Measurements from ENCODE around the gene U2AF1L4.
A peak's percentile ranks its signal among the peaks of the same experiment; 100 is the strongest.
"Not testable (repeated sequence)": the region's sequence is repeated elsewhere in the genome, so short reads cannot be mapped to it uniquely, and the experiment has no call there.

The U2AF1L4 gene

DNA sequence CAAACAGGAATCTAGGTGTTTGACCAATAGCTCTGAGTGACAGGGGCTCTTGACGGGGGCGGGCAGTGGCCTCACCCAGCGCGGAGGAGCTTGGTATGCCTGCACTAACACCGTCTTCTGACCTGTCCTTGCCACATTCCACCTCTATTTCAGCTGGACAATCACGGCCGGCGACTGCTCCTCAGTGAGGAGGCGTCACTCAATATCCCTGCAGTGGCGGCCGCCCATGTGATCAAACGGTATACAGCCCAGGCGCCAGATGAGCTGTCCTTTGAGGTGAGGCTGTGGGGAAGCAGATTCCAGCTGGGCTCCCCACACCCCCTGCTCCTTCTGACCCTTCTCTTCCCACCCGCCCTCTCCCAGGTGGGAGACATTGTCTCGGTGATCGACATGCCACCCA, 34.8 kb upstream of the U2AF1L4 start:
- no peak for DNase-seq

DNA sequence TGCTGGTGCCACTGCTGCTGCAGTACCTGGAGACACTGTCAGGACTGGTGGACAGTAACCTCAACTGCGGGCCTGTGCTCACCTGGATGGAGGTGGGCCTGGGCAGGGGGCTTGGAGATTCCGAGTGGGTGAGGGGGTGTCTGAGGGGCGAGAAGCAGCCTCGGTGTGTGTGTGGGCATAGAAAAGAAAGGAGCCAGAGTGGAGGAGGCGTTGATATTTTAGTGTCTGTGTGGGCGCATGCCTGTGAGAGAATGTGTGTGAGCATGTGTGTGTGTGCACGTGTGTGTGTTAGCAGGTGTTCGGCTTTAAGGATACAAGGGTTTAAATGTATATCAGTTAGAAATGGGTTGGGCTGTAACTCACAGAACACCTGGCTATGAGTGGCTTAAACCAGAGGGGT, 33.8 kb upstream of the U2AF1L4 start:
- no peak for DNase-seq

DNA sequence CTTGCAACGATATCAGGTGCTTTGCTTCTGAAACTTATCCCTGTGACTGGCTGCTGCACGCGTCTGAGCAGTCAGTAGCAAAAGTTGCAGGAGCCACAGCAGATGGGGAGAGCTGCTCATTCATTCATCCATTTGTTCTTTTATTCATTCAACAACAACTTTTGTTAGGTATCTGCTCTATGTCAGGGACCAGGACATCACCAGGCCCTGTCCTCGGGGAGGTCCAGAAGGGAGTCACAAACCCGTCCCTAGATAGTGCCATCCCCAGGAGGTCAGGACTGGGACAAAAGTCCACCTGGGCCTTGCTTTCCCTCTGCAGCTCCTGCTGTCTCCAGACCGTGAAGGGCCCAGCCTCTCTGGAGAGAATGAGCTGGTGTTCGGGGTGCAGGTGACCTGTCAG, 32.7 kb upstream of the U2AF1L4 start:
- DNase-seq, result no peak

DNA sequence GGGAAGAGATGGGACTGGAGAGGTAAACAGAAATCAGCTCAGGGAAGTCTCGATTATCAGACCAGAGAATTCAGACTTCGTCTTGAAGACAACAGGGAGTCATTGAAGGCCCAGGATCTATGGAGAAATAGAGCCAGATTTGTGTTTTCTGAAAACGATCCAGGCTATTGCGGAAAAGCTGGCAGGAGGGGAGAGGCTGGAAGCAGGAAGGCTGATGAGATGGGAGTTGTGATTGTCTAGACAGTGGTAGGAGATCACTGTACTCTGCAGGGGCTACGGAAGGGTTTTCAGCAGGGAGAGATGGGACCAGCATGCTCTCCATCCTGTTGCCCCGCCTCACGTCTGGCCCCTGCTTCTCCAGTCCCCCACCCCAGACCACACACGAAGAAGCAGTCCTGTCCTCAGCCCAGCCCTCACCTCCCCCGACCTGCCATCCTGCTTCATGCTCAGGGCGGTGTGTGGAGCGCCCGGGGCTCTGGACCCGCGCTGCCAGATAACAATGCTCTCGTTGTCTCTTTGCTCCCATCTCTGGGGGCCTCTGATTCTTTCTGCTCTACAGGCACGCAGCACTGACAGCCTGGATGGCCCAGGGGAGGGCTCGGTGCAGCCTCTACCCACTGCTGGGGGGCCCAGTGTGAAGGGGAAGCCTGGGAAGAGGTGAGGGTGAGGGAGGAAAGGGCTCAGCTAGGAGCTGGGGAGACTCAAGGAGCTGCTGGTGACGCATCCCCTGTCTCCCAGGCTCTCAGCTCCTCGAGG, 32.0 kb upstream of the U2AF1L4 start:
- DNase-seq, result peak; percentile 51

DNA sequence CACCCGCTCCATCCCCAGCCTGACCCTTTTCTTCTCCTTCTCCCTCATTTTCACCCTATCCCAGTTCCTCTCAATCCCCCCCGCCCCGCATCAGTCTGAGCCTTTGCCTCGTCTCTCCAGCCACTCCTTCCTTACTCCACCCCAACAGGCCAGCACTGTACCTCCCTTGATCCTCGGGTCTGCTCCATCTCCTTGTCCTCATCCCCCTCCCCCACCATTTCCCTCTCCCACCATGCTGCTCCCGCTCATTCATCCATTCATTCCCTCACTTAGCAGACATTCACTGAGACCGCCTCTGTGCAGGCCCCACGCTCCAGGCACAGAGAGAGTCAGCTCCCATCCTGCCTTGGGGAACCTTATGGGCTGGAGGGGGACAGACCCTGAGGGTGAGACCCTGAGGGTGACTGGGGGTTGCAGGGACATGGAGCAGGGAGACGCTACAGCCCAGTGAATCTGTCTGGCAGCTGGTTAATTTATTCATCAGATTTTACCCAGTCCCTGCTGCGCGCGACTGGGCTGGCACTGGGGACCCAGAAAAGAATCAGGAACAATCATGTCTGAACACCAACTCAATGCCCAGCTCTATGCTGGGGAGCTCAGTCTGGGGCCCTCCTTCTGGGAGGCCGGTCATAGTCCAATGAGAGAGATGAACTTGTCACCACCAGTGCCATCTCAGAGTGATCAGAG, 31.0 kb upstream of the U2AF1L4 start:
- DNase-seq, result peak; percentile 76

DNA sequence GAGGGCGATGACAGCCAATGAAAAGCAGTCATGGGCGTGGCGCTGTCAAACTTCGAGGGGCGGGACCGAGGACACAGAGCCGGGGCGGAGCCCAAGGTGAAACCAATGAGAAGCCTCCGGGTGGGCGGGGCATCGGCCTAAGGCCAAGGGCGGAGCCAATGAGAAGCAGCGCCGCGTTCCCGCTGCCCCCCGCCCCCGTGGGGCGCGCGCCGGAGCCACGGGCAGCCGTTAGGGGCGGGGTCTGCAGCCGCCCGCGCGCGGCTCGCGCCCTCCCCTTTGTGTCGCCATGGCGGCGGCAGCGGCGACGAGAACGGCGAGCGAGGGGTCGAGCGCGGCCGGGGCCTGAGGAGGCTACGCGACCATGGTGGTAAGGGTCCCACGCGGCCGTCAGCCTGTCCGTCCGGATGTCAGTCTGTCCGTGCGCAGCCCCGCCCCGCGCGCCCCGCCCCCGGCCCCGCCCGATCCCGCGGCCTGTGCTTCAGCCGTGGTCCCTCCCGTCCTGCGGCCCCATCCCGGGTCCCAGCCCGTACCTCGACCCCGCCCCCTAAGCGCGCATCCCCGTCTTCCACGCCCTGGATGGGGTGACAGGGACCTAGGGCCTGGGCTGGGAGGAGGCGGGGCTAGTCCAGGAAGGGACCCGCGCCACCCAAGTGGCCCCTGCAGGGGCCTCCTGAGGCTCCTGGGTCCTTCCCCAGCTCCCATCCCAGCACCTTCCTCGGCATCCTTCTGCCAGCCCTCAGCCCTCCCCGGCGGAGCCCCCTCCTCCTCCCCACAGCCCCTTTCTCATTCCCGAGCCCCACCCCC, 30.3 kb upstream of the U2AF1L4 start, which contains the start of gene ARHGAP33:
Gene ARHGAP33, plus strand, starts transcription at position 267 of the 804 bp plus-strand sequence. Its CDS starts 95 bp downstream, at position 362.
- peak; percentile 100 for DNase-seq

DNA sequence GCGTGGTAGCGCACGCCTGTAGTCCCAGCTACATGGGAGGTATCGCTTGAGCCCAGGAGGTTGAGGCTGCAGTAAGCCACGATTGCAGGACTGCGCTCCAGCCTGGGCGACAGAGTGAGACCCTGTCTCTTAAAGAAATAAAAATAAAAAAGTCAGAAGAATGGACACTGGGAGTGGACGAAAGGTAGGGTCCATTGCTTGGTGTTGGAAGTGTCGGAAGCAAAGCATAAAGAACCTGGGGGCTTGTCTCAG, 29.8 kb upstream of the U2AF1L4 start:
- no peak for DNase-seq

DNA sequence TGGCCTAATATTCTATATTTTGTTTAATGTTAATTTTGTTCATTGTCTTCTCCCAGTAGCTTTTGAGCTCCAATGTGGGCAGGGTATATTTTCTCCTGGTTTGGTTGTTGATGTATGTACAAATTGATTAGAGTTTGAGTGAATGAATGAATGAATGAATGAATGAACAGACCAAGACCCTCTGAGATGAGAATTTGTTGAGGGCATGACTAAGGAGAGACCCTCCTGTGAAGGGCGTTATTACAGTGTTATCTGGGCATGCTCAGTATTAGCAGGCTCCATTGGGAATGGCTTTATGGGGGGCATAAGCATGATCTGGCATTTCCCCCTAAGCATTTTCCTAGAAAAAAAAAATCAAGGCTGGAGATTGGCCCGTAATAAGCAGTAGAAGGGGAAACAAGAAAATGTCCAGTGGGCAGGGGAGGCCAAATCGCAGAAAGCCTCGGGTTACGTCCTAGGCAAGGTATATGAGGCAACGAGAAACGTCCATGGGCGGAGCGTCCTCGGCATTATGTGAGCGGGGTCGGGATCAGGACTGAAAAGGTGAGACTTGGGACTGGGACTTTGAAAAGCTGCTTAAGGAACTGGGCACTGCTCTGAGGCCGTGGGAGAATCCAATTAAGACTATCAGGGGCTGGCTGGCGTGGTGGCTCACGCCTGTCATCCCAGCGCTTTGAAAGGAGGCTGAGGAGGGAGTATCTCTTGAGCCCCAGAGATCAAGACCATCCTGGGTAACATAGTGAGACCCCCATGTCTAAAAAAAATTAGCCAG, 29.2 kb upstream of the U2AF1L4 start:
- peak; percentile 71 for DNase-seq

DNA sequence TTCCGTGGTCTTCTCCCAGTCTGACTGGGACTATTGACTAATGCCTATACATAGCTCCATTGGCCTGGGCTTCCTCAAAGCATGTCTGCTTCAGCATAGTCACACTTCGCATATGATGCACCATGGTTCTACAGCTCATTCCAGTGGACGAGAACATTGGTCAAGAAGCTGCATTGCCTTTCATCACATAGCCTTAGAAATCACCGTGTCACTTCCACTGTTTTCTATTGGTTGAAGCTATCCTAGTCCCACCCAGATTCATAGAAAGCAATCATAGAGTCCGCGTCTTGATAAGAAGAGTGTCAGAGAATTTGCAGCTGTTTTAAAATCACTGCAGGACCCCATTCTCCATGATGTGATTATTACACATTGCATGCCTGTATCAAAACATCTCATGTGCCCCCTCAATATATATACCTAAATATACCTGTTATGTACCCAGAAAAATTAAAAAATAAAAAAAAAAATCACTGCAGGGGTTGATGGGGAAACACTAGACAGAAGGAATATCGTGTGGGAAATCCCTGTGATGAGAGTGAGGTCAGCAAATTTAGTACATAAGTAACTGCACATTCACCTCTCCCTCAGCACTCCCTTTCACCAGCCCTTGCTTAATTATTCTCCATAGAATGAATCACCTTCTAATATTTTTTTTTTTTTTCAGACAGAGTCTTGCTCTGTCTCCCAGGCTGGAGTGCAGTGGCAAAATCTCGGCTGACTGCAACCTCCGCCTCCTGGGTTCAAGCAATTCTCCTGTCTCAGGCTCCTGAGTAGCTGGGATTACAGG, 28.0 kb upstream of the U2AF1L4 start:
- DNase-seq, result peak; percentile 53

DNA sequence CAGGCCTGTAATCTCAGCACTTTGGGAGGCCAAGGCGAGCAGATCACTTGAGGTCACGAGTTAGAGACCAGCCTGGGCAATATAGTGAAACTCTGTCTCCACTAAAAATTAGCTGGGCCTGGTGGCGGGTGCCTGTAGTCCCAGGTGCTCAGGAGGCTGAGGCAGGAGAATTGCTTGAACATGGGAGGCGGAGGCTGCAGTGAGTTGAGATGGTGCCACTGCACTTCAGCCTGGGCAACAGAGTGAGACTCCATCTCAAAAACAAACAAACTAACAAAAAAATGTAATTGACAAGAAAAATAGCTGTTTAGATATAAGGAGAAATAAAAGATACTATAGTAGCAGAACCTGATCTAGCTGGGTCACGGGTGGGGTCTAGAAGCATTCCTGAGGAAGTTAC, 27.1 kb upstream of the U2AF1L4 start:
- not testable (repeated sequence) for DNase-seq

DNA sequence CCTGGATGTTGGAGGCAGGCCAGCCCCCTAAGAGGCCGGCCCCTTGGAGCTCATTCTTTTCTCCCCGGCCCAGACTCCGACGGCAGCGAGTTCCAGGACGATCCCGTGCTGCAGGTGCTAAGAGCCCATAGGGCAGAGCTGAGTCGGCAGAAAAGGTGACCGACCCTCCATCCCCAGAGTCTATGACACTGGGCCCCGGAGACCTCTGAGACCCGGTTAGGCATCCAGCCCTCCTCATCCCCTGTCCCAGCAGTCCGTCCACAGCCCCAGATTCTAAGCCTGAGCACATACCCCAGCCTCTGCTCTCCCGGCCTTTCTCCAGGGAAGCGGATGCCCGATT, 22.8 kb upstream of the U2AF1L4 start:
- no peak for DNase-seq

DNA sequence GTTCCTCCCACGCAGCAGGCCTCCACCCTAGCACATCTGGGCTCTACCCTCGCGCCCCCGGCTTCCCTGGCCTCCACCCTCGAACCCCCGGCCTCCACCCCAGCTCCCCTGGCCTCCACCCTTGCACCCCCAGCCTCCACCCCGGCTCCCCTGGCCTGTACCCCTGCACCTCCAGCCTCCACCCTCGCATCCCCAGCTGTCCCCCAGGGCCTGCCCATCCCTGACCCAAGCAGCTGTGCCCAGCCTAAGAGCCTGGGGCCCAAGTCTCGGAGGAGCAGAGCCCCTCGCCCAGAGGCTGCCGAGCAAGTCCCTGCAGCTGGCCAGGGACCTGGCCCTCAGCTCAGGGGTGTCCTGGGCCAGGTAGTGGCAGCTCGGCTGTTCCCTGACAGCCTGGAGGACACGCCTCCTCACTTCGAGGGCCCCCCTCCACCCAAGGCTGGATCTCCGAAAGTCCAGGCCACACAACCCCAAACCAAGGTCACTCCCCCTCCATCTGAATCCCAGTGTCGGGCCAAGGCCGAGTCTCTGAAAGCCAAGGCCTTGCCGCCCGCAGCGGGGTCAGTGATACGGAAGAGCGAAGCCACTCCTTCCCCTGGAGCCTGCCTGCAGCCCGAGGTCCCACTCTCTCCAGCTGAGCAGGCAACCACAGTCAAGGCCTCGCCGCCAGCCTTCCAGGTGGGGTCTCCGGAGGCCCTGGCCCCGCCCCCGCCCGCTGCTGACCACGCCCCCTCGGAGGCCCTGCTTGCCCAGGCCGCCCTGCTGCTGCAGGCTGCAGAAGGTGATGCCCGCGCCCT, 22.3 kb upstream of the U2AF1L4 start:
- DNase-seq, result no peak

DNA sequence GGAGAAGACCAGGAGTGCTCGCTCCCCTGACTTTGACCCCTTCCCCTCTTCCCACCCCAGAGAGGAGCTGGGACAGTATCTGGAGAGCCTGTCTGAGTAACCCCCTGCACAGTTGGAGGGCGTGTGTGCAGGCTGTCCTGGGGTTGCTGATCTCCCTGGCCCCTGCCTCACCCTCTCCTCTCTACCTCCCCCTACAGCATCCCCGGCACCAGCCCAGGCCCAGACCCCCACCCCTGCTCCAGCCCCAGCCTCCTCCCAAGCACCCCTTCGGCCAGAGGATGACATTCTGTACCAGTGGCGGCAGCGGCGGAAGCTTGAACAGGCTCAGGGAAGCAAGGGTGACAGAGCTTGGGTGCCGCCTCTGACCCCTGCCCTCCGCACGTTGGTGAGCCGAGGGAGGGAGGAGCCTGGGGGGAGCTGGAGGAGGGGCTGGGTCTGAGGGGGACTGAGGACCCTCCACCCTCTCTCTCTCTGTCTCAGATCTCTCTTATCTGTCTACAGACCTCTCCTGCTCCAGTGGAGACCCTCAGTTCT, 21.4 kb upstream of the U2AF1L4 start:
- no peak for DNase-seq

DNA sequence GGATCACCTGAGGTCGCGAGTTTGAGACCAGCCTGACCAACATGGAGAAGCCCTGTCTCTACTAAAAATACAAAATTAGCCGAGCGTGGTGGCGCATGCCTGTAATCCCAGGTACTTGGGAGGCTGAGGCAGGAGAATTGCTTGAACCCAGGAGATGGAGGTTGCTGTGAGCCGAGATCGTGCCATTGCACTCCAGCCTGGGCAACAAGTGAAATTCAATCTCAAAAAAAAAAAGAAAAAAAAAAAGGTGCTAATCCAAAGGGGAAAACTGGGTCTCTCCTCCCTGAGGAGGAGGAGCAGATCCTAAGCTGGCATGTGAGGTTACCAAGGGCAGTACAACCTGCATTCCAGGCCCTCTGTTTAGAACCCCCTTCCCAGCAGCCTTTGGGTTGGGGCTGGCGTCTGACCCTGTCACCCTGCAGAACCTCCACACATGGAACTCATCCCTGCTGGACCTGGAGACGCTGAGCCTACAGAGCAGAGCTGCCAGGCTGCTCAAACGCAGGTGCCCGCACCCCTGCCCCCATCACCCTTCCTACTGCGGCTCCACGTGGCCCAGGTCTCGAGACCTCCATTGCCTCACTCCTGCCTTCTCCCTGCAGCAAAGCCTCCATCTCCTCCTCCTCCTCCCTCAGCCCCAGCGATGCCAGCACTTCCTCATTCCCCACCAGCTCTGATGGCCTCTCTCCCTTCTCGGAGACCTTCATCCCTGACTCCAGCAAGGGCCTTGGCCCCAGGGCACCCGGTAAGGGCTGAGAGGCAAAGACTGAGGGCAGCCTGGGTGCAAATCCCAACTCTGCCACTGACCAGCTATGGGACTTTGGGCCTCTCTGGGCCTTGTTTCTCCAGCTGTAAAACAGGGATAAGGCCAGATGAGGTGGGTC, 19.5 kb upstream of the U2AF1L4 start:
- no peak for DNase-seq

DNA sequence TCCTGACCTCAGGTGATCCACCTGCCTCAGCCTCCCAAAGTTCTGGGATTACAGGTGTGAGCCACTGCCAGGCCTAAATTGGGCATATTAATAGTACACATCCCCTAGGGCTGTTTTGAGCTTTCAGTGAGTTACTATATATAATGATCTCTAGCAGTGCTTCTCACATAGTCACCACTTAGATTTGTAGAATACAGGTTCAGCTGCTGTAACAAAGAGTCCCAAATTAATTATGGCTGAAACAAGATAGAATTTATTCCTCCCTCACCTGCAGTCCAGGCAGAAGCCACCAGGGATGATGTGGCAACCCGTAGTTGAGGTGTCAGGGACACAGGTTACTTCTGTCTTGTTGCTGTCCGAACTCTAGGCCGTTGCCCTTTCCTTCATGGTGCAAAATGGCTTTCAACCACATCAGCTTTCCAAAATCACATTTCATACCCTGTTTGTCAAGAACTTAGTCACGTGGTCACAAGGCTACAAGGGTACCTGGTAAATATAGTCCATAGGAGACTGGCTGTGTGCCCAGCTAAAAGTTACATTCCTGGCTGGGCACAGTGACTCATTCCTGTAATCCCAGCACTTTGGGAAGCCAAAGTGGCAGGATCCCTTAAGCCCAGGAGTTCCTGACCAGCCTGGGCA, 15.6 kb upstream of the U2AF1L4 start:
- no peak for DNase-seq

DNA sequence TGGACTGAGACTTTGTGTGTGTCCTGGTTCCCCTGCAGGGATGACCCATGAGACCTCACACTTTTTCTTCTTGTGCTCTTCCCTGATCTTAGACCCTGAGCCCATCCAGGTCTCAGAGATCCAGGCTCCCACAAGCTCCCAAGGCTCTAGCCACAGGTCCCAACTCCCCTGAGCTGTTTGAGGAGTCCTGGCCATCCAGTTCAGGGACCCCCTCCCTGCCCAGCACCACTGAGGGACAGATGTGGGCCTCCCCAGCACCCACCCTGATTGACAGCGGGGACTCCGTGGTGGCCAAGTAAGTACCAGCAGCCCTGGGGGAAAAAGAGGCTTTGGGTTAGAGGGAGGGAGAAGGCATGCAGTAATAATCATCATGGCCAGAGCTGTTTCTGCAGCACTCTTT, 14.5 kb upstream of the U2AF1L4 start:
- DNase-seq, result no peak

DNA sequence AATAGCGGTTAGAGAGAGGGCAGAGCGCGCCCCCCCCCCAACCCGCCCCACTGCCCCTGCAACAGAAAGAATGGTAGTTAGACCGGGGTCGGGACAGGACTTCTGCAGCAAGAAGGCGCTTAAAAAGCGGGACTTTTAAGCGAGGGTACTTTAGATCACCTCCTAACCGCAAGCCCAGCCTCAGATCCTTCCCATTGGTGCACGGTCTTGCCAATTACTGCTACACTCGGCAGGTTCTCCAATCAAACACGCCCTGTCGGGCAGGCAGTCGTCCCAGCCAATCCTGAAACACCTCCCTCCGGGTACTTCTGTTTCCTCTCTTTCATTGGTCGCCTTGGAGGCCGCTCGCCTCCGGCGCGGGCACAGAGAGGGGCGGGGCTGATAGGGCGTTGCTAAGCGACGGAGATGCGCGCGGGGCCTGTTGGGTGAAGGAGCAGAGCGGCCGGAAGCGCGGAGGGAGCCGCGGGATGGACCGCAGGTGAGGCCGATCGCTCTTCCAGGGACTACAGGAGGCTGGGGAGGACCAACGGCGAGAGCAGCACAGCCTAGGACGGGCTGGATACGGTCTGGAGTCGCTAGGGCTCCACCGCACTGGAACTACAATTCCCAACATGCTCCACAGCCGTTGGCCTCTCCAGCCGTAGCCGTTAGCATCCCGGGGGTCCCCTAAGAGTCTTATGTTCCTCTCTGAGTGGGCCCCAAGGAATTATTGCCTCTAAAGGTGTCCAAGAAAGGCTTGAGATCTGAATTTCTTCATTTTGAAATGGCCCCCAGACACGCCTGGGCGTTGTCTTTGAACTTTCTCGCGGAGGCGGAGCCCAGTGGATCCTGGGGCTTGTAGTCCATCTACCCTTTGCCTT, 12.8 kb upstream of the U2AF1L4 start, which contains the start of gene PROSER3:
Gene PROSER3, plus strand, starts transcription at position 428 of the 860 bp plus-strand sequence. Its CDS starts 40 bp downstream, at position 468.
- DNase-seq, result peak; percentile 100

DNA sequence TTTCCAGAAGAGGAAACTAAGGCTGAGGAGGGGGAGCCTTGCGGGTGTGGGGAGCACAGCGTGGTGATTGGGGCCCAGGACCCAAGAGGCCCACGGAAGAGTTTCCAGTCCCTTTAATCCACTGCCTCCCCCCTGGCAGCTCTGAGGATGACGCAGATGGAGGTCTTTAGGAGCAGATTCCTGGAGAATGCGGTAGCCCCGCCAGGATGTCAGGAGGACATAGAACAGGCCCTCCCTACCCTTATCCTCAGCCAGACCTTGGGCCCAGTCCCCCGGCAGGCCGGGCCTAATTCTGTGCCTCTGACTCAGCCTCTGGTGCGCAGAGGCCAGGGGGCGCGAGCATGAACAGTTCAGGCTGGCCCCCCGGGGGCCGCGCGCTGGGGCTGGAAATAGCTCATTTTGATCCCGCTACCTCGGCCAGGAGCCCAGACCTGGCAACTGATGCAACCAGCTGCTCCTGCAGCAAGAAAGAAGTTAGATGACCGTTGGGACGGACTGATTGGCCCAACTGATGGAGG, 12.1 kb upstream of the U2AF1L4 start:
- DNase-seq, result no peak
